ENCODE measurements around the gene MBNL1. TPM values are rescaled to one million over a fixed set of nuclear protein-coding genes. Genes with fewer than 3 reads are reported as not detected.

Gene MBNL1
- total RNA-seq, result 712 TPM

GRCh38 chr3:152268555-152269055 lies at the start of gene MBNL1:
TSS of gene MBNL1 (plus strand) at chr3:152268929. CDS start at chr3:152300194, 31,265 bp downstream.
- DNase-seq (ENCODE audit: low read depth in 2 of 3, low spot score in 2 of 3), result peak; percentile 82 to 97 (median 93)

- no peak for DNase-seq (ENCODE audit: low read depth in 2 of 3, low spot score in 2 of 3)
Measured at GRCh38 chr3:152219216-152219615, 49.5 kb upstream of the MBNL1 start.

- DNase-seq (ENCODE audit: low read depth in 2 of 3, low spot score in 2 of 3), result no peak
Measured at GRCh38 chr3:152219769-152220255, 48.9 kb upstream of the MBNL1 start.

GRCh38 chr3:152222327-152222726 lies 46.4 kb upstream of the MBNL1 start:
- no peak for DNase-seq (ENCODE audit: low read depth in 2 of 3, low spot score in 2 of 3)

- DNase-seq (ENCODE audit: low read depth in 2 of 3, low spot score in 2 of 3), result no peak
Measured at GRCh38 chr3:152225201-152225600, 43.5 kb upstream of the MBNL1 start.

GRCh38 chr3:152226176-152226575 lies 42.6 kb upstream of the MBNL1 start:
- DNase-seq (ENCODE audit: low read depth in 2 of 3, low spot score in 2 of 3), result no peak

- no peak for DNase-seq (ENCODE audit: low read depth in 2 of 3, low spot score in 2 of 3)
Measured at GRCh38 chr3:152227027-152227426, 41.7 kb upstream of the MBNL1 start.

- DNase-seq (ENCODE audit: low read depth in 2 of 3, low spot score in 2 of 3), result no peak
Measured at GRCh38 chr3:152229692-152230091, 39.0 kb upstream of the MBNL1 start.

GRCh38 chr3:152230370-152230769 lies 38.4 kb upstream of the MBNL1 start:
- DNase-seq (ENCODE audit: low read depth in 2 of 3, low spot score in 2 of 3), result no peak

- DNase-seq (ENCODE audit: low read depth in 2 of 3, low spot score in 2 of 3), result no peak
Measured at GRCh38 chr3:152232001-152232400, 36.7 kb upstream of the MBNL1 start.

GRCh38 chr3:152232679-152233078 lies 36.0 kb upstream of the MBNL1 start:
- DNase-seq (ENCODE audit: low read depth in 2 of 3, low spot score in 2 of 3), result no peak

GRCh38 chr3:152234657-152235375 lies 33.9 kb upstream of the MBNL1 start:
- no peak for DNase-seq (ENCODE audit: low read depth in 2 of 3, low spot score in 2 of 3)

- no peak for DNase-seq (ENCODE audit: low read depth in 2 of 3, low spot score in 2 of 3)
Measured at GRCh38 chr3:152235709-152236298, 32.9 kb upstream of the MBNL1 start.

GRCh38 chr3:152236716-152237115 lies 32.0 kb upstream of the MBNL1 start:
- DNase-seq (ENCODE audit: low read depth in 2 of 3, low spot score in 2 of 3), result peak in 1 of 3 donors; percentile 47

GRCh38 chr3:152241142-152242017 lies 27.3 kb upstream of the MBNL1 start:
- no peak for DNase-seq (ENCODE audit: low read depth in 2 of 3, low spot score in 2 of 3)

- peak in 2 of 3 donors; percentile 67 to 82 for DNase-seq (ENCODE audit: low read depth in 2 of 3, low spot score in 2 of 3)
Measured at GRCh38 chr3:152243301-152243711, 25.4 kb upstream of the MBNL1 start.

- peak in 2 of 3 donors; percentile 64 to 92 for DNase-seq (ENCODE audit: low read depth in 2 of 3, low spot score in 2 of 3)
Measured at GRCh38 chr3:152243721-152244516, 24.8 kb upstream of the MBNL1 start.

- DNase-seq (ENCODE audit: low read depth in 2 of 3, low spot score in 2 of 3), result no peak
Measured at GRCh38 chr3:152244517-152244888, 24.2 kb upstream of the MBNL1 start.

GRCh38 chr3:152245498-152246170 lies 23.1 kb upstream of the MBNL1 start:
- no peak for DNase-seq (ENCODE audit: low read depth in 2 of 3, low spot score in 2 of 3)

GRCh38 chr3:152251916-152252315 lies 16.8 kb upstream of the MBNL1 start:
- no peak for DNase-seq (ENCODE audit: low read depth in 2 of 3, low spot score in 2 of 3)
